SK-N-SH (cell line): ENCODE measurements around the gene DYNLL1. TPM values are rescaled to one million over a fixed set of nuclear protein-coding genes. Genes with fewer than 3 reads are reported as not detected.
A peak's percentile ranks its signal among the peaks of the same experiment; 100 is the strongest.

ENCODE experiments used
- CTCF ChIA-PET: fragments of 300-600, 350-600 bp; formaldehyde crosslinking; extraction: SDS; loops from one replicate; lab custom pipeline; 2021; lab: Yijun Ruan, JAX
- POLR2A ChIA-PET: fragments of 350-600 bp; sonication (Branson Sonifier 250); formaldehyde crosslinking; extraction: SDS; loops from one replicate; lab custom pipeline; 2020; ENCODE audit warnings: antibody characterized with exemption, inconsistent platforms; lab: Yijun Ruan, JAX
- DNase-seq: peaks from one replicate; pipeline ENCODE4 v3.0.0; 2012
- H2AFZ ChIP-seq: fragments of 200-600 bp; sonication (generic); 2 replicates; pipeline ENCODE4 v1.8.1; 2016; ENCODE audit warnings: antibody characterized with exemption, mild to moderate bottlenecking, low read depth
- H3F3A ChIP-seq: fragments of 200-600 bp; sonication (generic); replicated peaks from 2 replicates; pipeline ENCODE3; 2016; ENCODE audit warnings: antibody characterized with exemption, mild to moderate bottlenecking; ENCODE audit not compliant: insufficient read depth
- H3K27ac ChIP-seq, 2 experiments: fragments of 200-500 bp in 1 of 2; fragments of 200-600 bp in 1 of 2; sonication (Bioruptor generic) in 1 of 2; sonication (generic), shearing (Covaris generic) in 1 of 2; 2 replicates each; pipeline versions ENCODE4 v1.5.1 to v1.6.1; 2014 to 2016; ENCODE audit warnings: low read depth in 2 of 2, inconsistent platforms in 1 of 2, low read length in 1 of 2, mild to moderate bottlenecking in 1 of 2, mixed read lengths in 1 of 2
- H3K27me3 ChIP-seq: fragments of 200-600 bp; sonication (generic), shearing (Covaris generic); 2 replicates; pipeline ENCODE4 v1.6.1; 2016; ENCODE audit warnings: mixed run types; ENCODE audit not compliant: insufficient read depth
- H3K36me3 ChIP-seq, 2 experiments: fragments of 200-500 bp in 1 of 2; fragments of 200-600 bp in 1 of 2; sonication (Bioruptor generic) in 1 of 2; sonication (generic) in 1 of 2; replicated peaks in 1 of 2; 2 replicates each; pipeline versions ENCODE3 to v1.5.1; 2014 to 2016; ENCODE audit warnings: low read length in 1 of 2, mild to moderate bottlenecking in 1 of 2; ENCODE audit not compliant: insufficient read depth in 2 of 2, control insufficient read depth in 1 of 2
- H3K4me1 ChIP-seq, 2 experiments: fragments of 200-500 bp in 1 of 2; fragments of 200-600 bp in 1 of 2; sonication (Bioruptor generic) in 1 of 2; sonication (generic), shearing (Covaris generic) in 1 of 2; 2 replicates each; pipeline versions ENCODE4 v1.5.1 to v1.6.1; 2014 to 2016; ENCODE audit warnings: low read depth in 1 of 2, low read length in 1 of 2, mixed run types in 1 of 2; ENCODE audit not compliant: insufficient read depth in 2 of 2, control insufficient read depth in 1 of 2
- H3K4me2 ChIP-seq: fragments of 200-600 bp; sonication (generic), shearing (Covaris generic); 2 replicates; pipeline ENCODE4 v1.6.1; 2017; ENCODE audit warnings: mixed run types
- H3K4me3 ChIP-seq, 2 experiments: fragments of 200-500 bp in 1 of 2; fragments of 200-600 bp in 1 of 2; sonication (Bioruptor generic) in 1 of 2; sonication (generic), shearing (Covaris generic) in 1 of 2; 2 replicates each; pipeline versions ENCODE4 v1.5.1 to v1.8.1; 2014 to 2016; ENCODE audit warnings: low read depth in 2 of 2, inconsistent platforms in 1 of 2, low read length in 1 of 2, mild to moderate bottlenecking in 1 of 2, mixed read lengths in 1 of 2, moderate library complexity in 1 of 2
- H3K79me2 ChIP-seq: fragments of 200-600 bp; sonication (generic); 2 replicates; pipeline ENCODE4 v1.8.1; 2017; ENCODE audit warnings: mild to moderate bottlenecking; ENCODE audit not compliant: insufficient read depth
- H3K9ac ChIP-seq: fragments of 200-600 bp; sonication (generic); 2 replicates; pipeline ENCODE4 v1.6.1; 2017; ENCODE audit warnings: mixed run types
- H3K9me2 ChIP-seq: fragments of 200-600 bp; sonication (generic); 2 replicates; pipeline ENCODE4 v1.6.1; 2017; ENCODE audit warnings: mixed run types
- H3K9me3 ChIP-seq: fragments of 200-600 bp; sonication (generic); 2 replicates; pipeline ENCODE4 v1.6.1; 2017; ENCODE audit warnings: mixed run types, mild to moderate bottlenecking, moderate library complexity
- H4K20me1 ChIP-seq: fragments of 200-600 bp; sonication (generic); 2 replicates; pipeline ENCODE4 v1.6.1; 2017; ENCODE audit warnings: mild to moderate bottlenecking, mixed run types; ENCODE audit not compliant: insufficient read depth
- ELF1 ChIP-seq: IDR thresholded peaks from 2 replicates; pipeline ENCODE4 v1.4.0; 2012
- FOXJ3 ChIP-seq: sonication (generic); formaldehyde crosslinking; IDR thresholded peaks from 2 replicates; pipeline ENCODE4 v1.5.1; 2020; ENCODE audit warnings: mild to moderate bottlenecking, missing genetic modification reagents
- GABPA ChIP-seq: IDR thresholded peaks from 2 replicates; pipeline ENCODE4 v1.4.0; 2012; ENCODE audit warnings: low read depth, mild to moderate bottlenecking
- MEF2A ChIP-seq: IDR thresholded peaks from 2 replicates; pipeline ENCODE4 v1.4.0; 2012; ENCODE audit warnings: low read depth, borderline replicate concordance
- NFIC ChIP-seq: IDR thresholded peaks from 2 replicates; pipeline ENCODE4 v1.4.0; 2012; ENCODE audit warnings: borderline replicate concordance
- NRF1 ChIP-seq: IDR thresholded peaks from 2 replicates; pipeline ENCODE4 v1.6.1; 2012; ENCODE audit warnings: low read depth, mild to moderate bottlenecking, low read length
- RXRA ChIP-seq: IDR thresholded peaks from 2 replicates; pipeline ENCODE4 v1.4.0; 2012; ENCODE audit warnings: low read depth, mild to moderate bottlenecking, borderline replicate concordance
- TEAD4 ChIP-seq: IDR thresholded peaks from 2 replicates; pipeline ENCODE4 v1.4.0; 2012; ENCODE audit warnings: mild to moderate bottlenecking, borderline replicate concordance; ENCODE audit not compliant: insufficient read depth
- ZBTB33 ChIP-seq: IDR thresholded peaks from 2 replicates; pipeline ENCODE4 v1.4.0; 2012; ENCODE audit warnings: low read depth, borderline replicate concordance
- WGBS: methylation state at CpG from one replicate; pipeline ENCODE4 v1.1.6; 2017; ENCODE audit warnings: low lambda C conversion rate; 5-methylcytosine and 5-hydroxymethylcytosine counted together
- polyA plus RNA-seq, 3 experiments: library from polyadenylated mRNA; depleted of rRNA; stranded (reverse); fragments of >200 nt; gene quantifications; 2 replicates each; pipeline ENCODE4 v1.2.3, GENCODE V29; 2012
- TF ChIP-seq, protein P1 (sequence below): IDR thresholded peaks from 2 replicates; pipeline ENCODE4; 2012
- TF ChIP-seq, protein P2 (sequence below): fragments of 200-600 bp; sonication (generic); IDR thresholded peaks from 2 replicates; pipeline ENCODE4 v1.6.1; 2017; ENCODE audit warnings: antibody characterized with exemption, mild to moderate bottlenecking, moderate library complexity

DYNLL1 gene
- polyA plus RNA-seq, 1 of the 3 experiments (the other 2 are of a cell fraction), result 607 TPM

DNA sequence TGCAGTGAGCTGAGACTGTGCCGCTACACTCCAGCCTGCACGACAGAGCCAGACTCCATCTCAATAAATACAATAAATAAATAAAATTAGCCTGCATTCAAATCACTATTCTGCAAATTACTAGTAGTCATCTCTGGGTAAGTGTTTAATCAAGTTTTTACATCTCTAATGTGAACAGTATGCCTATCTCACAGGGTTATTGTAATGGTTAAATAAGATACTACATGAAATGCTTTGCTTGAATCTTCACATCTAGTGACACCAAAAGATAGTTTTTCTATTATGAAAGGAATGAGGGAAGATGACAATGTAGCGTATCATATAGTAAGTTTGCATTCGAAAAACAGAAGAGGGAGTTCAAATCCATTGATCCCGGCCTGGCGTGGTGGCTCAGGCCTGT, 28.5 kb upstream of the DYNLL1 start:
- peak overlapping the region; percentile 94; the same call in 1 of the 2 replicates for H3K4me2 ChIP-seq

More for the DNA sequence above, 28.5 kb upstream of the DYNLL1 start:
- Histone ChIP-seq H3K9me3 (no peaks in the 10 kb centered on the region), H3K27ac (no peak overlapping the region), H4K20me1 (peaks cover 52% of the 10 kb centered on the region)
- DNase-seq, result no peak
- TF ChIP-seq FOXJ3 (no peak), ELF1 (no peak), MEF2A (no peak), TEAD4 (no peak), RXRA (no peak), GABPA (no peak), NFIC (no peak), NRF1 (no peak), ZBTB33 (no peak)
- TF ChIP-seq, protein P1, sequence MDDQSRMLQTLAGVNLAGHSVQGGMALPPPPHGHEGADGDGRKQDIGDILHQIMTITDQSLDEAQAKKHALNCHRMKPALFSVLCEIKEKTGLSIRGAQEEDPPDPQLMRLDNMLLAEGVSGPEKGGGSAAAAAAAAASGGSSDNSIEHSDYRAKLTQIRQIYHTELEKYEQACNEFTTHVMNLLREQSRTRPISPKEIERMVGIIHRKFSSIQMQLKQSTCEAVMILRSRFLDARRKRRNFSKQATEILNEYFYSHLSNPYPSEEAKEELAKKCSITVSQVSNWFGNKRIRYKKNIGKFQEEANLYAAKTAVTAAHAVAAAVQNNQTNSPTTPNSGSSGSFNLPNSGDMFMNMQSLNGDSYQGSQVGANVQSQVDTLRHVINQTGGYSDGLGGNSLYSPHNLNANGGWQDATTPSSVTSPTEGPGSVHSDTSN, result no peak
- TF ChIP-seq, protein P2, sequence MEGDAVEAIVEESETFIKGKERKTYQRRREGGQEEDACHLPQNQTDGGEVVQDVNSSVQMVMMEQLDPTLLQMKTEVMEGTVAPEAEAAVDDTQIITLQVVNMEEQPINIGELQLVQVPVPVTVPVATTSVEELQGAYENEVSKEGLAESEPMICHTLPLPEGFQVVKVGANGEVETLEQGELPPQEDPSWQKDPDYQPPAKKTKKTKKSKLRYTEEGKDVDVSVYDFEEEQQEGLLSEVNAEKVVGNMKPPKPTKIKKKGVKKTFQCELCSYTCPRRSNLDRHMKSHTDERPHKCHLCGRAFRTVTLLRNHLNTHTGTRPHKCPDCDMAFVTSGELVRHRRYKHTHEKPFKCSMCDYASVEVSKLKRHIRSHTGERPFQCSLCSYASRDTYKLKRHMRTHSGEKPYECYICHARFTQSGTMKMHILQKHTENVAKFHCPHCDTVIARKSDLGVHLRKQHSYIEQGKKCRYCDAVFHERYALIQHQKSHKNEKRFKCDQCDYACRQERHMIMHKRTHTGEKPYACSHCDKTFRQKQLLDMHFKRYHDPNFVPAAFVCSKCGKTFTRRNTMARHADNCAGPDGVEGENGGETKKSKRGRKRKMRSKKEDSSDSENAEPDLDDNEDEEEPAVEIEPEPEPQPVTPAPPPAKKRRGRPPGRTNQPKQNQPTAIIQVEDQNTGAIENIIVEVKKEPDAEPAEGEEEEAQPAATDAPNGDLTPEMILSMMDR, result no peak
- TF ChIP-seq, all 33 proteins: peak for 0
- Histone ChIP-seq H3K27me3 (no peaks in the 10 kb centered on the region), H3K9ac (no peak overlapping the region), H3K79me2 (peaks cover 88% of the 10 kb centered on the region), H3K36me3 (peaks cover 34 to 38% of the 10 kb centered on the region in 2 experiments), H3K4me1 (peaks cover 0 to 8% of the 10 kb centered on the region in 2 experiments; a peak in 1 of 4 replicates), H3K9me2 (no peaks in the 10 kb centered on the region), H3F3A (peaks cover 22% of the 10 kb centered on the region), H2AFZ (no peak overlapping the region), H3K4me3 (no peak overlapping the region)
- WGBS, result 97% methylated on average over 6 of the region's 6 CpGs
- ChIA-PET CTCF (interaction anchor here (0.7 to 5.3 kb wide), 9 partner anchors 9 to 112 kb away, joined by 3 to 52 read pairs (median 8); partner anchors contain the start of genes COX6A1 and DYNLL1), POLR2A (interaction anchor here (0.6 kb wide), 1 partner anchor 9 kb away, joined by 3 read pairs; no protein-coding TSS in a partner anchor)
